IMR-90 (cell line): ENCODE results near the gene DYNLT3. TPM values are rescaled to one million over a fixed set of nuclear protein-coding genes. Genes with fewer than 3 reads are reported as not detected.

Experiments used
- ATAC-seq: fragments of 200-7000 bp; cut with Tn5 transposase; 2 replicates; pipeline ENCODE4 v1.9.1; 2020; ENCODE audit warnings: low read depth, mild to moderate bottlenecking, moderate library complexity
- BruUV-seq: library from RNA; stranded (reverse); fragments of 400-500 nt; replicated peaks from 2 replicates; lab custom pipeline; 2021; lab: Mats Ljungman, UMichigan
- CTCF ChIA-PET: fragments of 300-600 bp; formaldehyde crosslinking; extraction: SDS; loops from one replicate; lab custom pipeline; 2021; ENCODE audit warnings: antibody characterized with exemption; lab: Yijun Ruan, JAX
- POLR2A ChIA-PET: fragments of 300-600 bp; sonication (Branson Sonifier 250); formaldehyde crosslinking; loops from one replicate; lab custom pipeline; 2022; ENCODE audit warnings: antibody characterized with exemption; ENCODE audit not compliant: unreplicated experiment; lab: Charles Lee
- DNase-seq: peaks from one replicate; pipeline ENCODE4 v3.0.0; 2013
- H2AFZ ChIP-seq: replicated peaks from 2 replicates; pipeline ENCODE3; 2013; ENCODE audit warnings: low read length, mild to moderate bottlenecking; ENCODE audit not compliant: poor library complexity
- H2AK5ac ChIP-seq: 2 replicates; pipeline ENCODE4 v1.6.1; 2013; ENCODE audit warnings: low read depth, low read length, inconsistent platforms
- H2AK9ac ChIP-seq: replicated peaks from 2 replicates; pipeline ENCODE3; 2013; ENCODE audit warnings: mild to moderate bottlenecking, low read depth, low read length, moderate library complexity; ENCODE audit not compliant: poor library complexity
- H2BK120ac ChIP-seq: 2 replicates; pipeline ENCODE4 v1.6.1; 2013; ENCODE audit warnings: low read depth, low read length, inconsistent platforms
- H2BK15ac ChIP-seq: 3 replicates; pipeline ENCODE4 v1.6.1; 2013; ENCODE audit warnings: low read depth, low read length, inconsistent platforms
- H2BK20ac ChIP-seq: 2 replicates; pipeline ENCODE4 v1.6.1; 2013; ENCODE audit warnings: low read depth, mild to moderate bottlenecking, inconsistent platforms, low read length, moderate library complexity
- H2BK5ac ChIP-seq: 2 replicates; pipeline ENCODE4 v1.6.1; 2013; ENCODE audit warnings: mild to moderate bottlenecking, low read depth, low read length, inconsistent platforms; ENCODE audit not compliant: poor library complexity, severe bottlenecking
- H3K14ac ChIP-seq: replicated peaks from 2 replicates; pipeline ENCODE4 v1.6.1; 2013; ENCODE audit warnings: low read depth, low read length, inconsistent platforms
- H3K18ac ChIP-seq: 2 replicates; pipeline ENCODE4 v1.6.1; 2013; ENCODE audit warnings: low read depth, low read length, control low read depth
- H3K23ac ChIP-seq: 2 replicates; pipeline ENCODE4 v1.6.1; 2013; ENCODE audit warnings: low read depth, low read length, inconsistent platforms
- H3K27ac ChIP-seq: 2 replicates; pipeline ENCODE4 v1.5.1; 2013; ENCODE audit warnings: mild to moderate bottlenecking, control low read depth, low read length; ENCODE audit not compliant: insufficient read depth
- H3K27me3 ChIP-seq: 2 replicates; pipeline ENCODE4 v1.6.1; 2013; ENCODE audit warnings: low read length; ENCODE audit not compliant: control insufficient read depth, insufficient read depth
- H3K36me3 ChIP-seq: 2 replicates; pipeline ENCODE4 v1.6.1; 2013; ENCODE audit warnings: low read length, mixed read lengths; ENCODE audit not compliant: control insufficient read depth, insufficient read depth
- H3K4ac ChIP-seq: 2 replicates; pipeline ENCODE4 v1.6.1; 2013; ENCODE audit warnings: low read depth, low read length, inconsistent platforms
- H3K4me1 ChIP-seq: 2 replicates; pipeline ENCODE4 v1.6.1; 2013; ENCODE audit warnings: low read length, mixed read lengths; ENCODE audit not compliant: control insufficient read depth, insufficient read depth
- H3K4me2 ChIP-seq: 2 replicates; pipeline ENCODE4 v1.6.1; 2013; ENCODE audit warnings: low read depth, mild to moderate bottlenecking, control low read depth, low read length, moderate library complexity
- H3K4me3 ChIP-seq: 2 replicates; pipeline ENCODE4 v1.5.1; 2013; ENCODE audit warnings: low read depth, mild to moderate bottlenecking, control low read depth, low read length, moderate library complexity; ENCODE audit not compliant: insufficient read depth
- H3K56ac ChIP-seq: 2 replicates; pipeline ENCODE4 v1.6.1; 2013; ENCODE audit warnings: low read length, inconsistent platforms; ENCODE audit not compliant: insufficient read depth; ENCODE audit errors: extremely low read depth
- H3K79me1 ChIP-seq, 2 experiments: 2 replicates each; pipeline ENCODE4 v1.6.1; 2013; ENCODE audit warnings: low read length in 2 of 2, inconsistent platforms in 1 of 2, low read depth in 1 of 2
- H3K9ac ChIP-seq: 2 replicates; pipeline ENCODE4 v1.6.1; 2013; ENCODE audit warnings: low read depth, low read length, control low read depth
- H3K9me1 ChIP-seq: 2 replicates; pipeline ENCODE4 v1.6.1; 2013; ENCODE audit warnings: low read length, inconsistent platforms; ENCODE audit not compliant: insufficient read depth
- H3K9me3 ChIP-seq: 2 replicates; pipeline ENCODE4 v1.6.1; 2013; ENCODE audit warnings: low read length; ENCODE audit not compliant: control insufficient read depth, insufficient read depth
- H4K20me1 ChIP-seq: 2 replicates; pipeline ENCODE4 v1.6.1; 2013; ENCODE audit warnings: low read length, inconsistent platforms; ENCODE audit not compliant: insufficient read depth
- H4K5ac ChIP-seq: 2 replicates; pipeline ENCODE4 v1.6.1; 2013; ENCODE audit warnings: mild to moderate bottlenecking, low read depth, low read length, control low read depth
- H4K8ac ChIP-seq, 2 experiments: 2 replicates each; pipeline ENCODE4 v1.6.1; 2013; ENCODE audit warnings: low read depth in 2 of 2, low read length in 2 of 2, control low read depth in 1 of 2, inconsistent platforms in 1 of 2
- H4K91ac ChIP-seq: 2 replicates; pipeline ENCODE4 v1.6.1; 2013; ENCODE audit warnings: low read depth, low read length, inconsistent platforms; ENCODE audit not compliant: insufficient read depth
- BHLHE40 ChIP-seq: fragments of 150-350 bp; IDR thresholded peaks from 2 replicates; pipeline ENCODE4 v1.6.1; 2016; ENCODE audit warnings: mild to moderate bottlenecking, low read depth, low read length
- CEBPB ChIP-seq: IDR thresholded peaks from 2 replicates; pipeline ENCODE4 v1.6.1; 2012; ENCODE audit warnings: low read depth, low read length, improper control_type of control experiment
- CHD1 ChIP-seq: IDR thresholded peaks from 2 replicates; pipeline ENCODE4 v1.6.1; 2012; ENCODE audit warnings: low read depth, low read length, improper control_type of control experiment
- ELK1 ChIP-seq: fragments of 150-350 bp; IDR thresholded peaks from 2 replicates; pipeline ENCODE4 v1.6.1; 2016; ENCODE audit warnings: low read depth, mild to moderate bottlenecking, low read length, moderate library complexity, borderline replicate concordance
- FOS ChIP-seq: fragments of 150-350 bp; IDR thresholded peaks from 2 replicates; pipeline ENCODE4 v1.6.1; 2016; ENCODE audit warnings: low read depth, low read length
- MAFK ChIP-seq: IDR thresholded peaks from 2 replicates; pipeline ENCODE4 v1.6.1; 2012; ENCODE audit warnings: low read depth, low read length, improper control_type of control experiment
- MAZ ChIP-seq: IDR thresholded peaks from 2 replicates; pipeline ENCODE4 v1.6.1; 2012; ENCODE audit warnings: low read depth, mild to moderate bottlenecking, low read length, improper control_type of control experiment, moderate library complexity, borderline replicate concordance
- MXI1 ChIP-seq: IDR thresholded peaks from 2 replicates; pipeline ENCODE4 v1.6.1; 2012; ENCODE audit warnings: low read depth, mild to moderate bottlenecking, low read length, moderate library complexity, borderline replicate concordance
- NFE2L2 ChIP-seq: fragments of 150-350 bp; IDR thresholded peaks from 2 replicates; pipeline ENCODE4 v1.6.1; 2016; ENCODE audit warnings: low read depth, mild to moderate bottlenecking, low read length
- POLR2A ChIP-seq: IDR thresholded peaks from 2 replicates; pipeline ENCODE4 v1.6.1; 2012; ENCODE audit warnings: mild to moderate bottlenecking, low read depth, low read length
- RAD21 ChIP-seq: IDR thresholded peaks from 2 replicates; pipeline ENCODE4 v1.6.1; 2012; ENCODE audit warnings: low read length, improper control_type of control experiment
- RCOR1 ChIP-seq: IDR thresholded peaks from 2 replicates; pipeline ENCODE4 v1.6.1; 2012; ENCODE audit warnings: mild to moderate bottlenecking, low read length, improper control_type of control experiment; ENCODE audit not compliant: insufficient replicate concordance
- RFX5 ChIP-seq: IDR thresholded peaks from 2 replicates; pipeline ENCODE4 v1.8.0; 2012; ENCODE audit warnings: low read depth, mild to moderate bottlenecking, low read length, moderate library complexity
- SMC3 ChIP-seq: fragments of 150-350 bp; IDR thresholded peaks from 2 replicates; pipeline ENCODE4 v1.6.1; 2016; ENCODE audit warnings: low read depth, mild to moderate bottlenecking, antibody characterized with exemption, low read length, moderate library complexity
- WGBS, 2 experiments: methylation state at CpG; one replicate each; pipeline versions ENCODE4 v1.1.5 to v1.1.7; 2013; ENCODE audit warnings: missing lambda C conversion rate in 2 of 2; ENCODE audit not compliant: insufficient read length in 1 of 2; ENCODE audit errors: extremely low coverage in 2 of 2; 5-methylcytosine and 5-hydroxymethylcytosine counted together
- dilution Hi-C: fragments of 300-500 bp; cut with HindIII; formaldehyde crosslinking; loops from one replicate; pipeline ENCODE4 v1.14.3; 2018; ENCODE audit warnings: low sequenced_read_pairs; ENCODE audit not compliant: unreplicated experiment
- in situ Hi-C: fragments of 300-500 bp; cut with MboI; formaldehyde crosslinking; loops from 3 replicates; pipeline ENCODE4 v1.14.3; 2019; ENCODE audit warnings: low sequenced_read_pairs, inconsistent platforms, mixed read lengths
- intact Hi-C: fragments of 100-400 bp; cut with micrococcal nuclease; formaldehyde crosslinking; loops from 2 replicates; pipeline ENCODE4 v1.10.0; 2022
- polyA plus RNA-seq, 3 experiments: library from polyadenylated mRNA; depleted of rRNA; stranded (reverse); fragments of >200 nt; gene quantifications; 2 replicates each; pipeline ENCODE4 v1.2.3, GENCODE V29; 2012; ENCODE audit warnings: low replicate concordance in 1 of 3
- total RNA-seq: library from RNA; depleted of rRNA; stranded (reverse); fragments of >200 nt; gene quantifications from 2 replicates; pipeline ENCODE4 v1.2.3, GENCODE V29; 2012
- TF ChIP-seq, protein P1 (sequence below): fragments of 150-350 bp; IDR thresholded peaks from 2 replicates; pipeline ENCODE4 v1.6.1; 2017; ENCODE audit warnings: mild to moderate bottlenecking, antibody characterized with exemption, low read length, low read depth
- TF ChIP-seq, protein P2 (sequence below): conservative IDR thresholded peaks from 2 replicates; pipeline ENCODE4 v1.5.1; 2012; ENCODE audit warnings: mild to moderate bottlenecking, low read depth, low read length, improper control_type of control experiment

DYNLT3 gene
- total and polyA plus RNA-seq, 2 of the 4 experiments (the other 2 are of a cell fraction): 15.7 to 18.8 TPM

- ChIA-PET CTCF (no interaction called here), POLR2A (no interaction called here)
- Histone ChIP-seq H3K23ac (no peak overlapping the region), H3K4me1 (no peaks in the 10 kb centered on the region), H2AK9ac (no peak overlapping the region), H3K4me2 (no peak overlapping the region), H3K27me3 (peaks cover 2% of the 10 kb centered on the region; the same call in 1 of the 2 replicates), H3K14ac (no peak overlapping the region), H3K18ac (no peak overlapping the region), H3K27ac (no peak overlapping the region), H2BK5ac (no peak overlapping the region), H3K9me3 (no peaks in the 10 kb centered on the region), H2AFZ (no peak overlapping the region), H3K56ac (no peak overlapping the region), H3K36me3 (no peaks in the 10 kb centered on the region), H2AK5ac (no peak overlapping the region), H3K9ac (no peak overlapping the region), H3K4ac (no peak overlapping the region), H4K91ac (no peak overlapping the region), H4K8ac (no peak overlapping the region), H3K9me1 (no peaks in the 10 kb centered on the region), H2BK20ac (no peak overlapping the region), H4K20me1 (no peaks in the 10 kb centered on the region), H2BK120ac (no peak overlapping the region), H4K5ac (no peak overlapping the region), H3K79me1 (no peaks in the 10 kb centered on the region), H2BK15ac (no peak overlapping the region), H3K4me3 (no peak overlapping the region)
- ATAC-seq (no peak), DNase-seq (no peak)
- in situ Hi-C loops (no loop called here), intact Hi-C loops (no loop called here), dilution Hi-C loops (no loop called here)
- no TSS peak for BruUV-seq
- TF ChIP-seq RCOR1 (no peak), MAFK (no peak), POLR2A (no peak), ELK1 (no peak), CHD1 (no peak), RAD21 (no peak), RFX5 (no peak), BHLHE40 (no peak), FOS (no peak), SMC3 (no peak), CEBPB (no peak), MAZ (no peak), MXI1 (no peak), NFE2L2 (no peak)
- TF ChIP-seq, protein P1, sequence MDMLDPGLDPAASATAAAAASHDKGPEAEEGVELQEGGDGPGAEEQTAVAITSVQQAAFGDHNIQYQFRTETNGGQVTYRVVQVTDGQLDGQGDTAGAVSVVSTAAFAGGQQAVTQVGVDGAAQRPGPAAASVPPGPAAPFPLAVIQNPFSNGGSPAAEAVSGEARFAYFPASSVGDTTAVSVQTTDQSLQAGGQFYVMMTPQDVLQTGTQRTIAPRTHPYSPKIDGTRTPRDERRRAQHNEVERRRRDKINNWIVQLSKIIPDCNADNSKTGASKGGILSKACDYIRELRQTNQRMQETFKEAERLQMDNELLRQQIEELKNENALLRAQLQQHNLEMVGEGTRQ: no peak
- TF ChIP-seq, protein P2, sequence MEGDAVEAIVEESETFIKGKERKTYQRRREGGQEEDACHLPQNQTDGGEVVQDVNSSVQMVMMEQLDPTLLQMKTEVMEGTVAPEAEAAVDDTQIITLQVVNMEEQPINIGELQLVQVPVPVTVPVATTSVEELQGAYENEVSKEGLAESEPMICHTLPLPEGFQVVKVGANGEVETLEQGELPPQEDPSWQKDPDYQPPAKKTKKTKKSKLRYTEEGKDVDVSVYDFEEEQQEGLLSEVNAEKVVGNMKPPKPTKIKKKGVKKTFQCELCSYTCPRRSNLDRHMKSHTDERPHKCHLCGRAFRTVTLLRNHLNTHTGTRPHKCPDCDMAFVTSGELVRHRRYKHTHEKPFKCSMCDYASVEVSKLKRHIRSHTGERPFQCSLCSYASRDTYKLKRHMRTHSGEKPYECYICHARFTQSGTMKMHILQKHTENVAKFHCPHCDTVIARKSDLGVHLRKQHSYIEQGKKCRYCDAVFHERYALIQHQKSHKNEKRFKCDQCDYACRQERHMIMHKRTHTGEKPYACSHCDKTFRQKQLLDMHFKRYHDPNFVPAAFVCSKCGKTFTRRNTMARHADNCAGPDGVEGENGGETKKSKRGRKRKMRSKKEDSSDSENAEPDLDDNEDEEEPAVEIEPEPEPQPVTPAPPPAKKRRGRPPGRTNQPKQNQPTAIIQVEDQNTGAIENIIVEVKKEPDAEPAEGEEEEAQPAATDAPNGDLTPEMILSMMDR: no peak
- WGBS, 2 experiments: 86% methylated on average over 1 of the region's 2 CpGs; no CpG with 5 or more reads in 1 of the 2 experiments
These were observed 44.3 kb downstream of the DYNLT3 start for GRCh38 chrX:37803057-37803456.
